ENCODE measurements around the gene RAB3C.

DNA sequence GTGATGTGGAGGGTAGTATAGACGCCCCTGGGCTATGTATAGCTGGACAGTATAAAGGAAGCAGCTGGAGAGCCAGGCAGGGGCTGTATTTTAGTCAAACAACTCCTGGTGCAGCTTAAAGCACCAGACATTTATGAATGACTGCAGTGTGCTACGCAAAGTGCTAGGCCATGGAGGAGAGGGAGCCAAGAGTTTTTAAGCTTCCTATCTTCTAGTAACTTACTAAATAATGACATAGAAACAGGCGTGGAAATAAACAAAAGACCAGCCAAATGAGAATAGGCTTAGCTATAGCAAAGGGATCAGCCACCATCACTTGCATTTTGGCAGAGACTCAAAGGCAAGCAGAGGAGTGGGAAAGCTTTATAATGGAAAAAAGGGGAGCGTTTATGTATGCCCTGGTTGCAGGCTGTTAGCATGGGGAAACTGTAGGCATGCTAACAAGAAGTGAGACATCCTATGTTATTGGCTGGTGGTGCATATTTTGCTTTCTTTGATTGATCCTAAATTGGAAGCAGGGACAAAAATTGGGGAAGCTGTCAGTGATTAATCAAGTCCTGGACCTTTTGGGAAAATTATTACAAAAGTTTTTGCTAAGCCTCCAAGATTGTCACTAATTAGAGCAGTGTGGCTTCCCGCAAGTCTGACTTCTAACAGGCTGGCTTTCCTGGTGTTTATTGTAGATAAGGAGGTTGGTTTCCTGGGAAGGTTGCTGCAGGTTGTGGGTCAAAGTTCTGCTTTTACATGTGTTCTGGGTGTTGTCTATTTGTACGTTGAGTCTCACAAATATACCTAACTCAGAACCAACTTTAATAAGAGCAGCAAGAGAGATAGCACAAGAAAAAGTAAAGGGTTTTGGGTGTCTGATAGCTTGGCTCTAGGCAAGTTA is 46.6 kb downstream of the RAB3C start:
- TF ChIP-seq RARB (CRISPR knock-in tag; IDR thresholded peaks at IDR 0.05) (no peak), GLIS3 (CRISPR knock-in tag; IDR thresholded peaks at IDR 0.05) (no peak), ZC3H10 (CRISPR knock-in tag; IDR thresholded peaks at IDR 0.05) (no peak), CSDC2 (CRISPR knock-in tag; IDR thresholded peaks at IDR 0.05) (no peak), ZFP30 (CRISPR knock-in tag; IDR thresholded peaks at IDR 0.05) (no peak)
- TF ChIP-seq, protein P1, sequence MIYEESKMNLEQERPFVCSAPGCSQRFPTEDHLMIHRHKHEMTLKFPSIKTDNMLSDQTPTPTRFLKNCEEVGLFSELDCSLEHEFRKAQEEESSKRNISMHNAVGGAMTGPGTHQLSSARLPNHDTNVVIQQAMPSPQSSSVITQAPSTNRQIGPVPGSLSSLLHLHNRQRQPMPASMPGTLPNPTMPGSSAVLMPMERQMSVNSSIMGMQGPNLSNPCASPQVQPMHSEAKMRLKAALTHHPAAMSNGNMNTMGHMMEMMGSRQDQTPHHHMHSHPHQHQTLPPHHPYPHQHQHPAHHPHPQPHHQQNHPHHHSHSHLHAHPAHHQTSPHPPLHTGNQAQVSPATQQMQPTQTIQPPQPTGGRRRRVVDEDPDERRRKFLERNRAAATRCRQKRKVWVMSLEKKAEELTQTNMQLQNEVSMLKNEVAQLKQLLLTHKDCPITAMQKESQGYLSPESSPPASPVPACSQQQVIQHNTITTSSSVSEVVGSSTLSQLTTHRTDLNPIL (CRISPR knock-in tag; IDR thresholded peaks at IDR 0.05; ENCODE audit: low read depth): no peak

Data from SK-N-SH treated with all-trans-retinoic acid at 6 μM for 48 hours (cell line).